Liver (tissue), 9 donors: ENCODE results near the gene PTPN4. TPM values are rescaled to one million over a fixed set of nuclear protein-coding genes. Genes with fewer than 3 reads are reported as not detected.

ENCODE experiments used
- DNase-seq: peaks from one replicate; pipeline ENCODE4 v3.0.0-alpha.2; 2017; ENCODE audit warnings: low spot score
- H3K27ac ChIP-seq, 2 donors: one replicate each; pipeline ENCODE4 v1.7.0; 2013; ENCODE audit warnings: inconsistent platforms in 2 of 2, low read length in 2 of 2, control low read depth in 1 of 2, low read depth in 1 of 2, mild to moderate bottlenecking in 1 of 2
- H3K27me3 ChIP-seq, 4 donors: one replicate each; pipeline versions ENCODE4 v1.6.1 to v1.7.0; 2013; ENCODE audit warnings: low read length in 3 of 4, inconsistent platforms in 1 of 4, mild to moderate bottlenecking in 1 of 4, moderate library complexity in 1 of 4; ENCODE audit not compliant: control insufficient read depth in 4 of 4, insufficient read depth in 4 of 4
- H3K36me3 ChIP-seq, 4 donors: one replicate each; pipeline versions ENCODE4 v1.6.1 to v1.7.0; 2013; ENCODE audit warnings: low read length in 3 of 4, mild to moderate bottlenecking in 3 of 4, low read depth in 1 of 4, moderate library complexity in 1 of 4; ENCODE audit not compliant: control insufficient read depth in 4 of 4, insufficient read depth in 3 of 4
- H3K4me1 ChIP-seq, 4 donors: one replicate each; pipeline versions ENCODE4 v1.6.1 to v1.7.0; 2013; ENCODE audit warnings: low read length in 3 of 4, mild to moderate bottlenecking in 3 of 4, moderate library complexity in 1 of 4; ENCODE audit not compliant: control insufficient read depth in 4 of 4, insufficient read depth in 4 of 4
- H3K4me3 ChIP-seq, 3 donors: one replicate each; pipeline versions ENCODE4 v1.6.1 to v1.7.0; 2013; ENCODE audit warnings: low read length in 3 of 3, control low read depth in 1 of 3, low read depth in 1 of 3, mild to moderate bottlenecking in 1 of 3
- H3K9ac ChIP-seq, 2 donors: one replicate each; pipeline ENCODE4 v1.7.0; 2013; ENCODE audit warnings: low read length in 2 of 2, mild to moderate bottlenecking in 2 of 2, moderate library complexity in 2 of 2, control low read depth in 1 of 2, low read depth in 1 of 2
- H3K9me3 ChIP-seq, 4 donors: one replicate each; pipeline versions ENCODE4 v1.6.1 to v1.7.0; 2013; ENCODE audit warnings: low read length in 3 of 4; ENCODE audit not compliant: control insufficient read depth in 4 of 4
- EGR1 ChIP-seq, 2 donors: IDR thresholded peaks; 2 replicates each; pipeline ENCODE4 v1.6.1; 2016 to 2018; ENCODE audit warnings: antibody characterized with exemption in 2 of 2, low read depth in 2 of 2
- FOXA1 ChIP-seq: IDR thresholded peaks from 2 replicates; pipeline ENCODE4 v1.6.1; 2016; ENCODE audit warnings: antibody characterized with exemption
- FOXA2 ChIP-seq: IDR thresholded peaks from 2 replicates; pipeline ENCODE4 v1.6.1; 2016; ENCODE audit warnings: antibody characterized with exemption
- HNF4A ChIP-seq, 2 donors: conservative IDR thresholded peaks; 2 replicates each; pipeline ENCODE4 v1.6.1; 2016; ENCODE audit warnings: antibody characterized with exemption in 2 of 2, mild to moderate bottlenecking in 2 of 2
- JUND ChIP-seq, 2 donors: IDR thresholded peaks; 2 replicates each; pipeline ENCODE4 v1.6.1; 2016; ENCODE audit warnings: antibody characterized with exemption in 2 of 2
- NR2F2 ChIP-seq: IDR thresholded peaks from 2 replicates; pipeline ENCODE4 v1.6.1; 2016; ENCODE audit warnings: antibody characterized with exemption
- RAD21 ChIP-seq, 2 donors: IDR thresholded peaks; 2 replicates each; pipeline ENCODE4 v1.6.1; 2016; ENCODE audit warnings: antibody characterized with exemption in 2 of 2, mild to moderate bottlenecking in 2 of 2
- RXRA ChIP-seq, 2 donors: IDR thresholded peaks; 2 replicates each; pipeline ENCODE4 v1.6.1; 2017 to 2018; ENCODE audit warnings: antibody characterized with exemption in 2 of 2, mild to moderate bottlenecking in 1 of 2
- SP1 ChIP-seq: IDR thresholded peaks from 2 replicates; pipeline ENCODE4 v1.6.1; 2018; ENCODE audit warnings: antibody characterized with exemption, mild to moderate bottlenecking
- TAF1 ChIP-seq: conservative IDR thresholded peaks from 2 replicates; pipeline ENCODE4 v1.6.1; 2016; ENCODE audit warnings: antibody characterized with exemption, mild to moderate bottlenecking
- YY1 ChIP-seq: IDR thresholded peaks from 2 replicates; pipeline ENCODE4 v1.6.1; 2016; ENCODE audit warnings: antibody characterized with exemption, mild to moderate bottlenecking
- WGBS: extraction: QIAGEN DNeasy Blood & Tissue Kit; methylation state at CpG from one replicate; pipeline ENCODE4 v1.1.7; 2013; 5-methylcytosine and 5-hydroxymethylcytosine counted together
- polyA plus RNA-seq, 2 donors: library from polyadenylated mRNA; stranded (reverse) in 1 of 2; unstranded in 1 of 2; fragments of 200-250 nt in 1 of 2; fragments of >200 nt in 1 of 2; fragmentation: Nextera tagmentation in 1 of 2; extraction: Ambion mirVana in 1 of 2; gene quantifications; one replicate each; pipeline versions ENCODE4 v1.2.1 to v1.2.3, GENCODE V29; 2013 to 2015
- total RNA-seq, 2 donors: library from RNA; depleted of rRNA; stranded (reverse); fragments of >200 nt; gene quantifications; one replicate each; pipeline ENCODE4 v1.2.3, GENCODE V29; 2014
- TF ChIP-seq, protein P1 (sequence below): fragments of 150-350 bp; IDR thresholded peaks from 2 replicates; pipeline ENCODE4 v1.5.1; 2017; ENCODE audit warnings: improper control_type of control experiment, low read depth, low read length; ENCODE audit not compliant: missing input control
- TF ChIP-seq, protein P2 (sequence below): IDR thresholded peaks from 2 replicates; pipeline ENCODE4 v1.6.1; 2016; ENCODE audit warnings: antibody characterized with exemption, mild to moderate bottlenecking
- TF ChIP-seq, protein P3 (sequence below): IDR thresholded peaks from 2 replicates; pipeline ENCODE4 v1.6.1; 2016; ENCODE audit warnings: antibody characterized with exemption
- TF ChIP-seq, protein P4 (sequence below): IDR thresholded peaks from 2 replicates; pipeline ENCODE4 v1.6.1; 2016; ENCODE audit warnings: antibody characterized with exemption
- TF ChIP-seq, protein P5 (sequence below): IDR thresholded peaks from 2 replicates; pipeline ENCODE4 v1.6.1; 2016; ENCODE audit warnings: antibody characterized with exemption
- donor health status: healthy.
- donor health status: healthy.
- donor health status: healthy.
- donor health status: healthy.
- donor health status: healthy.

The PTPN4 gene
- total and polyA plus RNA-seq, 4 donors: 4.2 to 34.6 (median 9.5) TPM

DNA sequence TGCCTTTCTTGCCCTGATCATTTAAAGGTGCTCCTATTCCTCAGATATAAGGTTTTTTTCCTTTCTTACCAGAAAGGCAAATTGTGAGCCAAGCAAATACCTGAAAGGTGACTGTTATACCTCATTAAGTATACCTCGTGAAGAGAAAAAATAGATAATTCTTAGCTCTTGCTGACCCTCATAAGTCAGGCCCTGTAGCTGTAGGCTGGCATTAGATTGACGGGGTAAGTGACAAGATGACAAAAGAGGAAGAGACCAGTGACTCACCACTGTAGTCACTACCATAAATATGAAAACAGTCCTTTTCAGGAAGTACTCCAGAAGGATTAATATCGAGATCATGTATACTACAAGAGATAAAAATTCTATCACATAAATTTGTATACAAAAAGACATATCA lies 104.6 kb downstream of the PTPN4 start:
- no peak overlapping the region for H3K4me3 ChIP-seq
- 77% methylated on average over 3 of the region's 3 CpGs for WGBS
- TF ChIP-seq, protein P1, sequence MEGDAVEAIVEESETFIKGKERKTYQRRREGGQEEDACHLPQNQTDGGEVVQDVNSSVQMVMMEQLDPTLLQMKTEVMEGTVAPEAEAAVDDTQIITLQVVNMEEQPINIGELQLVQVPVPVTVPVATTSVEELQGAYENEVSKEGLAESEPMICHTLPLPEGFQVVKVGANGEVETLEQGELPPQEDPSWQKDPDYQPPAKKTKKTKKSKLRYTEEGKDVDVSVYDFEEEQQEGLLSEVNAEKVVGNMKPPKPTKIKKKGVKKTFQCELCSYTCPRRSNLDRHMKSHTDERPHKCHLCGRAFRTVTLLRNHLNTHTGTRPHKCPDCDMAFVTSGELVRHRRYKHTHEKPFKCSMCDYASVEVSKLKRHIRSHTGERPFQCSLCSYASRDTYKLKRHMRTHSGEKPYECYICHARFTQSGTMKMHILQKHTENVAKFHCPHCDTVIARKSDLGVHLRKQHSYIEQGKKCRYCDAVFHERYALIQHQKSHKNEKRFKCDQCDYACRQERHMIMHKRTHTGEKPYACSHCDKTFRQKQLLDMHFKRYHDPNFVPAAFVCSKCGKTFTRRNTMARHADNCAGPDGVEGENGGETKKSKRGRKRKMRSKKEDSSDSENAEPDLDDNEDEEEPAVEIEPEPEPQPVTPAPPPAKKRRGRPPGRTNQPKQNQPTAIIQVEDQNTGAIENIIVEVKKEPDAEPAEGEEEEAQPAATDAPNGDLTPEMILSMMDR: no peak
- TF ChIP-seq SP1: no peak
- no peak for TF ChIP-seq TAF1
- no peak for TF ChIP-seq YY1
- TF ChIP-seq FOXA2: no peak
- TF ChIP-seq, protein P2, sequence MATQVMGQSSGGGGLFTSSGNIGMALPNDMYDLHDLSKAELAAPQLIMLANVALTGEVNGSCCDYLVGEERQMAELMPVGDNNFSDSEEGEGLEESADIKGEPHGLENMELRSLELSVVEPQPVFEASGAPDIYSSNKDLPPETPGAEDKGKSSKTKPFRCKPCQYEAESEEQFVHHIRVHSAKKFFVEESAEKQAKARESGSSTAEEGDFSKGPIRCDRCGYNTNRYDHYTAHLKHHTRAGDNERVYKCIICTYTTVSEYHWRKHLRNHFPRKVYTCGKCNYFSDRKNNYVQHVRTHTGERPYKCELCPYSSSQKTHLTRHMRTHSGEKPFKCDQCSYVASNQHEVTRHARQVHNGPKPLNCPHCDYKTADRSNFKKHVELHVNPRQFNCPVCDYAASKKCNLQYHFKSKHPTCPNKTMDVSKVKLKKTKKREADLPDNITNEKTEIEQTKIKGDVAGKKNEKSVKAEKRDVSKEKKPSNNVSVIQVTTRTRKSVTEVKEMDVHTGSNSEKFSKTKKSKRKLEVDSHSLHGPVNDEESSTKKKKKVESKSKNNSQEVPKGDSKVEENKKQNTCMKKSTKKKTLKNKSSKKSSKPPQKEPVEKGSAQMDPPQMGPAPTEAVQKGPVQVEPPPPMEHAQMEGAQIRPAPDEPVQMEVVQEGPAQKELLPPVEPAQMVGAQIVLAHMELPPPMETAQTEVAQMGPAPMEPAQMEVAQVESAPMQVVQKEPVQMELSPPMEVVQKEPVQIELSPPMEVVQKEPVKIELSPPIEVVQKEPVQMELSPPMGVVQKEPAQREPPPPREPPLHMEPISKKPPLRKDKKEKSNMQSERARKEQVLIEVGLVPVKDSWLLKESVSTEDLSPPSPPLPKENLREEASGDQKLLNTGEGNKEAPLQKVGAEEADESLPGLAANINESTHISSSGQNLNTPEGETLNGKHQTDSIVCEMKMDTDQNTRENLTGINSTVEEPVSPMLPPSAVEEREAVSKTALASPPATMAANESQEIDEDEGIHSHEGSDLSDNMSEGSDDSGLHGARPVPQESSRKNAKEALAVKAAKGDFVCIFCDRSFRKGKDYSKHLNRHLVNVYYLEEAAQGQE: no peak
- no peak for TF ChIP-seq RAD21 (IDR thresholded peaks at IDR 0.05)
- TF ChIP-seq EGR1 (IDR thresholded peaks at IDR 0.05; ENCODE audit: low read depth in 2 of 2): no peak
- no peak for TF ChIP-seq FOXA1
- no peaks in the 10 kb centered on the region for H3K9me3 ChIP-seq
- H3K36me3 ChIP-seq: no peaks in the 10 kb centered on the region
- no peak for DNase-seq
- H3K4me1 ChIP-seq: peaks cover 0 to 4% (median 2%) of the 10 kb centered on the region in 4 donors
- H3K27me3 ChIP-seq: no peaks in the 10 kb centered on the region
- no peak overlapping the region for H3K27ac ChIP-seq
- H3K9ac ChIP-seq: no peak overlapping the region

DNA sequence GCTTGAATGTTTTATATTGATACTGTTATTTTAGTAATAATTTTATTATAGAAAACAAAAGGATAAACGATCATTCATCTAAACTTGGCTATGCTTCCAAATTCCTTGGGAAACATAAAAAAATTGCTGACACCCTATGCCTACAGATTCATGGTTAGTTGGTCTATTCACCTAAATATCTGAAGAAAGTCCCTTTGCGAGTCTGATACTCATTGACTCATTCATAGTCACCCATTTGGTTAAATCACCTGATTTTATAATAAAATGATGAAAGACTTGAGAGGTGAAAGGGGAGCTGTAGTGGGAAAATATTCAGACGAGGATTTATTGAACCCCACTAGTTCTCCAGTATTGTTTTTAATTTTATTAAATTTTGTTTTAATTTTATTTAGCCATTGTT lies 112.0 kb downstream of the PTPN4 start:
- H3K36me3 ChIP-seq: peaks cover 0 to 4% (median 0%) of the 10 kb centered on the region in 4 donors
- no peak overlapping the region for H3K4me3 ChIP-seq
- no peak overlapping the region for H3K9ac ChIP-seq
- no peak for DNase-seq
- H3K27me3 ChIP-seq: no peaks in the 10 kb centered on the region
- H3K9me3 ChIP-seq: no peaks in the 10 kb centered on the region
- TF ChIP-seq, protein P3, sequence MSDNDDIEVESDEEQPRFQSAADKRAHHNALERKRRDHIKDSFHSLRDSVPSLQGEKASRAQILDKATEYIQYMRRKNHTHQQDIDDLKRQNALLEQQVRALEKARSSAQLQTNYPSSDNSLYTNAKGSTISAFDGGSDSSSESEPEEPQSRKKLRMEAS: no peak
- TF ChIP-seq JUND (IDR thresholded peaks at IDR 0.05): no peak
- no peak for TF ChIP-seq SP1
- TF ChIP-seq FOXA2: no peak
- TF ChIP-seq, protein P4, sequence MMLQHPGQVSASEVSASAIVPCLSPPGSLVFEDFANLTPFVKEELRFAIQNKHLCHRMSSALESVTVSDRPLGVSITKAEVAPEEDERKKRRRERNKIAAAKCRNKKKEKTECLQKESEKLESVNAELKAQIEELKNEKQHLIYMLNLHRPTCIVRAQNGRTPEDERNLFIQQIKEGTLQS: no peak
- TF ChIP-seq RXRA (IDR thresholded peaks at IDR 0.05): no peak
- TF ChIP-seq, protein P5, sequence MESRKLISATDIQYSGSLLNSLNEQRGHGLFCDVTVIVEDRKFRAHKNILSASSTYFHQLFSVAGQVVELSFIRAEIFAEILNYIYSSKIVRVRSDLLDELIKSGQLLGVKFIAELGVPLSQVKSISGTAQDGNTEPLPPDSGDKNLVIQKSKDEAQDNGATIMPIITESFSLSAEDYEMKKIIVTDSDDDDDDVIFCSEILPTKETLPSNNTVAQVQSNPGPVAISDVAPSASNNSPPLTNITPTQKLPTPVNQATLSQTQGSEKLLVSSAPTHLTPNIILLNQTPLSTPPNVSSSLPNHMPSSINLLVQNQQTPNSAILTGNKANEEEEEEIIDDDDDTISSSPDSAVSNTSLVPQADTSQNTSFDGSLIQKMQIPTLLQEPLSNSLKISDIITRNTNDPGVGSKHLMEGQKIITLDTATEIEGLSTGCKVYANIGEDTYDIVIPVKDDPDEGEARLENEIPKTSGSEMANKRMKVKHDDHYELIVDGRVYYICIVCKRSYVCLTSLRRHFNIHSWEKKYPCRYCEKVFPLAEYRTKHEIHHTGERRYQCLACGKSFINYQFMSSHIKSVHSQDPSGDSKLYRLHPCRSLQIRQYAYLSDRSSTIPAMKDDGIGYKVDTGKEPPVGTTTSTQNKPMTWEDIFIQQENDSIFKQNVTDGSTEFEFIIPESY: no peak
- no peak for TF ChIP-seq NR2F2
- no peak for TF ChIP-seq FOXA1
- TF ChIP-seq HNF4A (conservative IDR thresholded peaks at IDR 0.05): no peak
- 92% methylated on average over 3 of the region's 3 CpGs for WGBS
- no peak overlapping the region for H3K27ac ChIP-seq
- H3K4me1 ChIP-seq: no peaks in the 10 kb centered on the region
